GM19328 (cell line): Measurements from ENCODE around the gene SLC4A4.
"Not testable (repeated sequence)": the region's sequence is repeated elsewhere in the genome, so short reads cannot be mapped to it uniquely, and the experiment has no call there.

Experiments used
- ATAC-seq: cut with Tn5 transposase; IDR thresholded peaks from one replicate; pipeline ENCODE4 v1.9.1; 2021; ENCODE audit warnings: mild to moderate bottlenecking, moderate library complexity; ENCODE audit not compliant: unreplicated experiment

Gene SLC4A4

DNA sequence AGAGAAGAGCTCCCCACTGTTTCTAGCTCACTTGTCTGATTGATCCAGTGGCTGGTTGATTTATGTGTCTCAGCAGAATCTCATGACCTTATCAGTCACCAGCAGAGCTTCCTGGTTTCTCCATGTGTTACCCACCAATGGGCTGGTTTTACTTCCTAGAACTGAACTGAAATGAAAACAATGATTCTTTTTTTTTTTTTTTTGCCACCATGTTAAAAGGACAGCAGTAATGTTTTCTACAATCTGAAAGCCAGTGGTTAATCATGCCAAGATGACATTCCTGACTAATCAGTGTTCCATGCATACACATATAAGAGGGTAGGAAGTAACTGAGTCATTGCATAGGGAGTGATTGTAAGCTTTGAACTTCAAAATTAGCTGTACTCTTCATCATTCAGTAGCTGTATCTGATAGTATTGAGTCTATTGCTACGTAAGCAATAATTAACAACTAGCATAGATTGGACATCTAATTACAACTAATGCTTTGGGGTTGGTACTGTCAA lies 67.7 kb downstream of the SLC4A4 start:
- no peak for ATAC-seq

DNA sequence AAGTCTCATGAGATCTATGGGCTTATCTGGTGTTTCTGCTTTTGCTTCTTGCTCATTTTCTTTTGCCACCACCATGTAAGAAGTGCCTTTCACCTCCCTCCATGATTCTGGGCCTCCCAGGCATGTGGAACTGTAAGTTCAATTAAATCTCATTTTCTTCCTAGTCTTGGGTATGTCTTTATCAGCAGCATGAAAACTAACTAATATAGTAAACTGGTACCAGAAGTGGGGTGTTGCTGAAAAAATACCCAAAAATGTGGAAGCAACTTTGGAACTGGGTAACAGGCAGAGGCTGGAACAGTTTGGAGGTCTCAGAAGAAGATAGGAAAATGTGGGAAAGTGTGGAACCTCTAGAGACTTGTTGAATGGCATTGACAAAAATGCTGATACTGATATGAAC lies 70.1 kb downstream of the SLC4A4 start:
- not testable (repeated sequence) for ATAC-seq

DNA sequence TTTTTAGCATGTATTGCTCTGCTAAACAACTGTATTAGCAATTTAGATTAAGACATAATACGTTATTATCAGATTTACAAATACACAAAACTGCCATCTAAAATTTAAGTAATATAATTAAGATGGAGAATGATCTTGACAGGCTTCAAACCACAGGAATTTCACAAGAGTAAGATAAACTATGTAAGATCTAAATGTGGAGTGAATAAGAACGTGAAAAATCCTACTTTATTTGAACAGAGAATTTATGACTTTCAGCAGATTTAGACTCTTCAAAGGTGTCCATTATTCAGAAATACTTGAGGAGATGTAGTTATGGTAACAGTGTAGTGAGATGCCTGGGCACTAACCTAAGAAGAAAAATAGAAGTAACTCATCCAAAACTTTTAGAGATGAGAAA lies 73.2 kb downstream of the SLC4A4 start:
- ATAC-seq, result no peak

DNA sequence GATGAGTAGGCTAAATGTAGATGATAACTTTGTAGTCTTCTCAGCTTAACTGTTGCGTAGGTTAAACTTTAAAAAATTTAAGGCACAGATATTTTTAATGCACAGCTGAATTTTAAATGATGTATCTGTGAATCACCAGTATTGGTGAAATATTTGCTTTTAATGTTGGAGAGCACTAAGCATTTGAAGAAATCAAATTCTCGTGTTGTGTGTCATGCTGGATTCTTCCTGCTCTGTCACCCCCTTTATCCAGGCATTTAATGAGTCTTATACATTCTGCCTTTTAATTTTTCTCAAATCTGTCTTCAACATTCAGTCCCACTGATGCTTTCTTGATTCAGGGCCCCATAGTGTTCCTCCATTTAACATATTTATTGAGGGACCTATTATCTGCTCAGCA lies 76.7 kb downstream of the SLC4A4 start:
- ATAC-seq, result no peak

DNA sequence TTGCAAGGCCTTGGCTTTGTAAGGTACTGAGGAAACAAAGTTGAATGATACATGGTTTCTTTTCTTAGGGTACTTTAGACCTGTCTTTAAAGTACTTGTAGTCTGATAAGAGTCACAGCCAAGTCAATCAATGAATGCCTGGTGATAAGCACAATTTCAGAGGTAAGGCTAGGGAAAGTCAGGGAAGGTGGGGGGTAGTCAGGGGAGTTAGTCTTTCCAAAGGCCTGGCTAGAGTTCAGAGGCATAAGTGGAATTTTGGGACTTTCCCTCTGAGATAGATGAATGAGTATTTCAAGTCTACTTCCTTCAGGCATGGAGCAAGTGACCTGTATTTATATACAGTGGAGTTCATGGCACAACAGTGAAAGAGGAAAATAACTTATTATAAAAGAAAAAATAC lies 78.3 kb downstream of the SLC4A4 start:
- no peak for ATAC-seq

DNA sequence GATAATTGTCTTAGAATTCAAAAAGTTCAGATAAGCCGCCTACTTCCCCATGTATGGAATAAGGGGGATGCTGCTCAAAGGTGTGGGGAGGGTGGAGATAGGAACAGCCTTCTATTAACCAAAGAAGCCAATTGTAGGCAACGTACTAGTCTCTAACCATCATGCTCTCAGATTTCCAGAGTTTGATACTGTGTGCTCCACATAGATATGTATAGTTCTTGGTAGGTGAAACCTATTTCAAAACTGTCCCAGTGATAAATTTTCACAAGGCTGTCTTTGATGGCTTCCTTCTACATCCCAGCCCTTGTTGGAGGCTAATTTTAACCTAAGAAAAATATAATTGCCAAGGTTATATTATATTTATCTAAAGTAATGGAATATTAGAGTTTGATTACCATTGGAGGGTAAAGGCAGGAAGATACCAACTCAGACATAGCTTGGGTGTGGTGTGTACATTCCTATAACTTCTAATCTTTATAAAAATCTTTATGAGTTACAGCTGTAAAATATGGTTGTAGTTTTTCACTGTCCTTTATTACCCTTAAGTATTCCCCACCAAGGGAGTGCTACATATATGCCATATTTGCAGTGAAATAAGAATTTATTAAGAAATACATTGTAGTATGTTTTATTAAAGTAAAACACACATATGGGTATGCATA lies 87.7 kb downstream of the SLC4A4 start:
- ATAC-seq, result no peak

DNA sequence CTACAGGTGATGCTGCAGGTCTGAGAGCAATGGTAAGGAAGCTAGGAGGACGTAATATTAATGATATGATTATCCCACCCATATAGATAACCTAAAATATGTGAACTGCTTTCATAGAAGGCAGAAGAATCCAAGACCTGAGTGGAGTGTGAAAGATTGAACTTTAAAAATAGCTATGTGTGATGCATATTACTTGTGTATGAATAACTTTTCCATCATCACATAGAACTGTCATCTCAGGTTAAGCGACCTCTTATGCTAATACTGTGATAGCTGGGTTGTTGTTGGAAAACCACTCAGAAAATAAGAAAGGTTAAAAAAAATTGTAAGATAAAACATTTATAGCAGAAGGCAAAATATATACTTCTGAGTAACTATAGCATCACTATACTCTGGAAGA lies 90.3 kb downstream of the SLC4A4 start:
- ATAC-seq, result no peak

DNA sequence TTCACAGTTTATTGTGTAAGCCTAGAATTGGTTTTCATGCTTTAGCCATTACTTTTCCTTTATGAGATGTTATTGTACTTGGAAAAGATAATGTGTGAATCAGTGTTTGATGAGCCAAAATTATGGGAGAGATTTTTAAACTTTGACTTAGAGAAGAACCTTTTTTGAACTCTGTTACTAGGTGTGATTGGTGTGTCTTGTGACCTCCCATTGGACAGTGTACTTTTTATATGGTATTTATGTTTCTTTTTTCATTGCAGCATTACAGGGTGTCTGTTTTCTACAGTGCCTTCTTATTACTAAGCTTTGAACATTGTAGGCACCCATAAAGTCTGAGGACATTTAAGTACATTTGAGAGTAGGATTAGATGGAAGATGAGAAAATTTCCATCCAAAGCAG lies 91.1 kb downstream of the SLC4A4 start:
- no peak for ATAC-seq

DNA sequence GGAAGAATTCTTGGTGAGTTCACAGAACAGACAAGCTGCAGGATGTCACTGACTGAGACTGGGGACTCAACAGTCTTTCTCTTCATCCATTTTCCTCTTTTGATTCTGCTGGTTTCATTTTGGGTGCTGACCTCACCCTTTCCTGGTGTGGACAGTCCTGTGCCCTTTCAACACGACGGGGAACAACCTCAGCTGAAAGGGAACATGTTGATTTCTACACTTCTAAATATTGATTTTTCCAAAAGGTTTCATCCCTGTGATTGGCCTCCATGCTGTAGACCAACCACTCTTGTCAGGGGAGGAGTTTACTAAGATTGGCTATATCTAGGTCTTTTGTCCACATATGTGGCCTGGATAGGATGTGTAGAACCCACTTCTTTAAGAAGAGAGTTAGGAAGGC lies 91.8 kb downstream of the SLC4A4 start:
- ATAC-seq, result no peak

DNA sequence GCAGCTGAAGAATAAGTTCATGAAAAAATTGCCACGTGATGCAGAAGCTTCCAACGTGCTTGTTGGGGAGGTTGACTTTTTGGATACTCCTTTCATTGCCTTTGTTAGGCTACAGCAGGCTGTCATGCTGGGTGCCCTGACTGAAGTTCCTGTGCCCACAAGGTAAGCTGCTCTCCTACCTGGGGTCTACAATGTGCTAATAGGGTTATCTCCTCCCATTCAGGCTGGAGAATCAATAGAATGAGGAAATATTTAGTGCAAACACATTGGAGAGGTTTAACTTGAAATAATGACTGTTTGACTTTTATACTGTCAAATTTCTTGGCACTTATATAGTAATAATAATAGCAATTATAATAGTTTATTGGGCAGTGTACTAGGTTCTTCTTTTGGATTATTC lies 101.8 kb downstream of the SLC4A4 start:
- ATAC-seq, result no peak

DNA sequence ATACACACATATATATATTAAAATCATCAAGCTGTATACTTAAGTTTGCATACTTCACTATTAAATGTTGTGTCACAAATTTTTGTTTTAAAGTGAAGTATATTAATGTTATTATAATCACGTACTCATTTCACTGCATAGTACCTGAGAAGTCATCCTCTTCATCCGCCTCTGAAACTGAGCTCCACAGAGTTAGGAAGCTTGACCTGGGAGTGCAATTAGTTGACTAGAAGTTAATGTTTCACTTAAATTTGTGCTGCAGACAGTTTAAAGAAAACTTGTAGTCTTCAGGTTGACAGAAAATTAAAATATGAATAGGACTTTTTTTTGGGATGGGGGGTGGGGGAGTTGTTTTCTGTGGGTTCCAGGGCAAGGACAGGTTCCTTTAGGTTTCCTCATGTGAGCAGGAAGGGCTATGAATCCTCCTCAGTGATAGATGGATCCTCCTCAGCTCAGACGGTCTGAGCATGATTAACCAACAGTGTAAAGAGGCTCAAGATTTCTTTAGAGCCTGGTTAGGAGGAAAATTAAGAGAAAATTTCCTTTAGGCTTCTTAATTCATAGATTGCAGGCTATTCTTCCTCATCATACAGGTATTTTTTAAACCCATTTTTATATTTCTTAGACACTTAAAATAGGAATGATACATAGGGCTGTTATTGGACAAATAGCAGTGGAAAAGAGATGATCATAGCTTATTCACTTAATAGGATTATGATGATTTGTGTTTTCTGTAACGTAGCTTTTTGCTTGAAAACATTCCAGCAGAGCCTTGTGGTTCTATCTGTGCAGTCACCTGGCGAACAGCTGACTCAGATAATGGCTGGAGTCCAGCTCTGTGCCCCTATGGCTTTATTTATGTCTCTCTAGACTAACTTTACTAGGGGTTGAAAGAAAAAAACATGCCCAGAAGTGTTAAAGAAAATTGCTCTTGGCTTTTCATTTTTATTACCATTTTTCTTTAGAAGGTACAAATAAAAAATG lies 102.7 kb downstream of the SLC4A4 start:
- no peak for ATAC-seq

DNA sequence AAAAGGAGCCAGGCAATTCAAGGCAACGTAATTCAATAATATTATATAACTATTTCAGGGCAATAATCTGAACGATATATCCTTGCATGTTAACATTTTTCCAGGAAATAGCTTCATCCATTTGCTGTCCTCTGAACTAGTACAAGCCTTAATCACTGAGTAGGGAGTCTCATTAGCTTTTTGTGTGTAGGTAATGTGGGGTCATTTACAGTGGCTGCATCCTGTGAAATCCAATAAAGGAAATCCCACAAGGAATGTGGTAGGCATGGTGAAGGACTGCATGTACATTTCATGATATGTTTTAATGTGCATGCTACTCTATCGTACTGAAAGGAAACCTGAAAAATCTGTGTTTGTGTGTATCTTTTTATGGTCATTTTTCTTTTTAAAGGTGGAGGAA lies 103.5 kb downstream of the SLC4A4 start:
- ATAC-seq, result no peak

DNA sequence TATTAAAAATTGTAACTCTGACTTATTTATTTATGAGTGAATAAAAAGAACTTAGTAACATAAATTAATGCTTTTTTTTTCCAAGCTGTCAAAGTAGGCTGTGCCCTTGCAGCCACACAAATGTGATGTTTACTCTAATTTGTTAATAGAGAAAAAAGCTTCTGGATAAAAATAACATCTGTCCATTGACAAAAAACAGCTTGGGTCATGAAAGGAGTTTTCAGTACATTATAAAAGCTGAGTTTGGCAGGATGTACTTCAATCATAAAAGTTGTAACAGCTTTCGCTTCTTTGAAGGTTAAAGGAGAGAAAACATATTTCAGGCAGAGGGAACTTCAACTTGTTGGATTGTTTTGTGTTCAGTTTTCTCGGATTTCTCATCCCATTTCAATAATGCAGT lies 105.6 kb downstream of the SLC4A4 start:
- ATAC-seq, result no peak

DNA sequence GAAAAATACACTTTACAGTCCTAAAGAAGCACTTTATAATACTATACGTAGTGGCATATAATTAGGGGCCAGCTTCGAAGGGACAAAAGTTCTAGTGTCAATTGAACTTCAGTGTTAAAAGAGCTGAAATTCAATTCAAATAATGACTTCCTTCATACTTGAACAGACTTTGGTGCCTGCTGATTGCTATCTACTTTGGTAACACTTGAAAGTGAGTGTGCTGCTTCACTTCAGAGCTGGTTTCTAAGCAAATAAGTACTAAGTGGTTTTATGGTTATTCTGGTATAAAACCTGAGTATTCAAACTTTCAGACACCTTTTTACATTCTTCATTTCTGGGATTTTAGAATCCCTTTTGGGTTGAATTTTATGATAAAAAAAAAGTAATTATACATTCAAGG lies 107.0 kb downstream of the SLC4A4 start:
- no peak for ATAC-seq

DNA sequence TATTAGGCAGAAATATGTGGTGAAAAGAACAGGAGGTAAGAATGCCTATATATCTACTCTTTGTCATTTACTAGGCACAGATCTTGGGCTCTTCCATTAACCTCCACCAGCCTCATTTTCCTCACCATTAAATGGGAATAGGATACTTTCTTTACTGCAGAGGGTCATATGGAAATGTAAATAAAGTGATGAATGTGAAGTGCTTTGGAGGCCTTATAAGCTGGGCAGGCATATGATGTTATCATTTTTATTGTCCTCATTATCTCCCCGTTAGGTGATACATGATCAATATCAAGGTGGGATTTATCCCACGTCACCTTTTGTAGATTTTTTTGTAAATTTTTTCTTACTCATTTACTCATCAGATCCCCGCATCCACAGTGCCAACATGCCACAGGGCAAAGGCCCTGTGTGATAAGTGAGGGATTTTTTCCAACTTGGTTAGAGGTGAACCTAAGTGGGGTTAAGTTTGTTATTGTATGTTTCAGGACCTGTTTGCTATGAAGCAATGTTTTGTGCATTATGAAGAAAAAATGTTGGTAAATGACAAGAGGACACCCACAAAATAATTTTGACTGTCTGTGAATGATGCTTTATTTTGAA lies 107.8 kb downstream of the SLC4A4 start:
- no peak for ATAC-seq

DNA sequence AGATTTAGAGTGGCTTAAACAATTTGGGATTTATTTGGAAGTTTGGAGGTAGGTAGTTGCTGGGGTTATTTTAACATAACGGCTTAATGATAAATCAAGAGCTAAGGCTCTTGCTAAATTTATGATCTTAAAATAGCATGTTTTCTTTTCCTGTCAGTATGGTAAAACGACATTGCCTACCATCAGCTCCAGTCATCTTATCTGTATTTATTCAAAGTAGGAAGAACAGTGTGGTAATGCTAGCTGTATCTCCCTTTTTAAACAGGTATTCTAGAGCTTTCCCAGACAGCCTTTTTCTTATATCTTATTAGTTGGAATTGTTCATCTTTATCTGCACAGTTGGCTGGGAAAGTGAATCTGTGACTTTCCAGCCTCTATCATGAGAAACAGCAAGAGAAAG lies 110.2 kb downstream of the SLC4A4 start:
- no peak for ATAC-seq

DNA sequence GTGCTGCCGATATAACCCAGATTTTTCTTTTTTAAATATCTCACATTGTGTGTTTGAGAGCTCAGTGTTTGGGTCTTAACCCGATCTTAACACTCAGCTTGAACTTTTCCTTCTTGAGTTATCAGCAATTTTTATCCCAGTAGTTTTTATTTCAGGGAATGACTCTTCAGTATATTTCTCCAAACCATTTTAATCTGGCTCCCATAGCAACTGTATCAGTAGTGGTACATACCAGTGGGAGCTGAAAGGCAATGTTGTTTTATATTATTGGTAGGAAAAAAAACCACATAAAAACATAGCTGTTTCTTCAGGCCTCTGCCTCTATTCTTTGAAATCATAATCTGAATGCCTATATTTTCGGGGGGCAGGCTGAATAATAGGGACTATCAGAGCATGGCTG lies 111.1 kb downstream of the SLC4A4 start:
- no peak for ATAC-seq

DNA sequence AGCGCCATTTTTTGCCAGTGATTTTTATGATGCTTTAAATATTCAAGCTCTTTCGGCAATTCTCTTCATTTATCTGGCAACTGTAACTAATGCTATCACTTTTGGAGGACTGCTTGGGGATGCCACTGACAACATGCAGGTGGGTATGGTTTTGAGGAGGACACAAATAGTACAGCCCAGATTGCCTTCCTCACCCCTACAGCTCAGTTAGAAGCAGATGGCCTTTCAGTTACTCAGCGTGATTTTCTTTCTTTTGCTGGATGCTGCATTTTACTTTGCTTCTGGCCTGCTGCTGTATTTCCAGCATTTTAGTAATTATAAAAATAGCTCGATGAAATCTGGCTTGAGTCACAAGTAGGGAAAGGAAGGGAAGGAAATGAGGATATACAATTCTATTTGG lies 114.7 kb downstream of the SLC4A4 start:
- ATAC-seq, result no peak

DNA sequence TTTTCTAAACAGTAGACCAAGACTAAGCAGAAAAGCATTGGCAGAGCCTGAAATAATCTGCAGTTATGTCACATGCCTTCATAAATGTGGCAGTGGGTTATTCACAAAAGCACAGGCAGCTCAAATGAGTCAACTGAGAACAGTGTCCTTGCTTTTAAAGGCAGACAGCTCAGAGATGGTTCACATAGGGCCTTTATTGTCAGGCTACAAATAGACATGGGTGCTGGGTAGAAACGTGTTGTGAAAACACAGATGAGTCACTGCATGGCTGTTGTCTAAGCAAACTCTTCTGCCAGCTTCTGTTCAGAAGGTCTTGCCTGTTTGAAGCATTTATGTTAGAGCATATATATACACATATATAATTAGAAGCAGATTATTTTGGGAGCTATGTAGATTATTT lies 118.0 kb downstream of the SLC4A4 start:
- no peak for ATAC-seq

DNA sequence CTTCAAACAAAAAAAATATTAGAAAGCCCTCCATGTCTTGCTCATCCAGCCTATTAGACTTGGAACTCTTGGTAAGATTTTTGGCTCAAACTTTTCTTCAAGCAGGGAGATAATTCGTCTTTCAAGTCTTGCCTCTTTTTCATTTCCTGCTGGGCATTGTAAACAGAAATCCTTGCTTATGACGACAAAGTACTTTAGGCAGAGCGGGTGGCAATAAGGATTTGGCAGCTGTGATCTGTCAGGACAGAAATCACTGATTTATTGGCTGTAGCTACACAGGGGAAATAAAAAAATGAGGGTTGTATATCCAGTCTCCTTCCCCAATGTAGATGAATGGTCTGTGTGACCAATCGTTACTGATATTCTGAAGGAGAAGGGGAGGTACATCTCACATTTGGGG lies 121.6 kb downstream of the SLC4A4 start:
- no peak for ATAC-seq

DNA sequence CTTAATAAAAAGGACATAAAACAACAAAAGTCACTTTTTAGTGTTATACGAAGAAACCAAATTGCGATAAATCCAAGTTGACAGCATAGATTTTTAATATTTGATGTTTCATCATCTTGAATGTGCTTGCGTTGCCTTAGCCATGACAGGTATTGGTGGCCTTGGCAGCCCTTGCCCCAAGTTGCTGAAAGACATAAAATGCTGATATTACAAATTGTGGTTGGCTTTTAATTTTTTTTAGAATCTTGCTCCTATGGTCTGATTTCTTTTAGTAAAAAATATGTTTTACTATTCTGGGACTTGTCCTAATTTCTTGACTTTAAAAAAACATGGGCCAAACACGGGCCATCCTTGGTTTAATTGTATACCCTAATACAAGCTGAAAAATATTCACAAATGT lies 122.6 kb downstream of the SLC4A4 start:
- no peak for ATAC-seq

DNA sequence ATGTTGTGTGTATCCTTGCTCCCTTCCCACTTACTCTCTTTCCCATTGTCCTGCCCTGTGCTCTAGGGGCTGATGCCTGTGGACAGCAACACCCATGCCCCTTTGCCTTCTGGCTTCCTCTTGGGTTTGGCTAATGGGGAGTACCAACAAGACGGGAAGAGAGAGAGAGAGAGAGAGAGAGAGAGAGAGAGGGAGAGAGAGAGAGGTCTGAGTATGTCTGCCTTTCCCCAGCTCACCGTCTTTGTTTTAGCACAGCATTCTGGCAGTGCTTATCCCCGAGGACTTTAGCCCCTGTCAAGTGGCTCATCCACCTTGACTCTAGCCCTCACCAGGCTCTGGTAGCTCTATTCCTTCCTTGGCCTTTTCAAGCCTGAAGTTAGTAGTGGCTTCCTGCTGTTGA lies 128.0 kb downstream of the SLC4A4 start:
- no peak for ATAC-seq
